K562 (cell line): ENCODE results near the gene INHA. TPM values are rescaled to one million over a fixed set of nuclear protein-coding genes. Genes with fewer than 3 reads are reported as not detected.

ENCODE experiments used
- AFF1 ChIP-seq, 2 experiments: fragments of 450-650 bp; IDR thresholded peaks; 2 replicates each; pipeline ENCODE4 v1.6.1; 2018; ENCODE audit warnings: mild to moderate bottlenecking in 2 of 2, low read depth in 1 of 2; ENCODE audit not compliant: partially characterized antibody in 2 of 2
- ARHGAP35 ChIP-seq: fragments of 450-650 bp; IDR thresholded peaks from 2 replicates; pipeline ENCODE4 v1.6.1; 2018; ENCODE audit not compliant: partially characterized antibody
- BCOR ChIP-seq: fragments of 450-650 bp; IDR thresholded peaks from 2 replicates; pipeline ENCODE4 v1.6.1; 2016
- E2F4 ChIP-seq: sonication (generic); formaldehyde crosslinking; IDR thresholded peaks from 2 replicates; pipeline ENCODE4 v1.8.0; 2022; ENCODE audit warnings: mild to moderate bottlenecking, low read depth, missing genetic modification reagents
- ESRRA ChIP-seq: fragments of 450-650 bp; IDR thresholded peaks from 2 replicates; pipeline ENCODE4 v1.6.1; 2014; ENCODE audit warnings: low read depth, mild to moderate bottlenecking, moderate library complexity, borderline replicate concordance
- ETV5 ChIP-seq: sonication (generic); formaldehyde crosslinking; IDR thresholded peaks from 2 replicates; pipeline ENCODE4 v1.4.0; 2020; ENCODE audit warnings: low read depth, mild to moderate bottlenecking, missing genetic modification reagents
- GTF2F1 ChIP-seq: IDR thresholded peaks from 2 replicates; pipeline ENCODE4 v1.6.1; 2011; ENCODE audit warnings: low read depth, low read length, improper control_type of control experiment
- HDAC1 ChIP-seq, 2 experiments: fragments of 450-650 bp; IDR thresholded peaks; 2 replicates each; pipeline ENCODE4 v1.6.1; 2016 to 2017; ENCODE audit warnings: inconsistent platforms in 1 of 2, mild to moderate bottlenecking in 1 of 2, moderate library complexity in 1 of 2
- HLTF ChIP-seq: fragments of 450-650 bp; IDR thresholded peaks from 2 replicates; pipeline ENCODE4 v1.6.1; 2016
- MAZ ChIP-seq, 2 experiments: fragments of 450-650 bp in 1 of 2; sonication (generic) in 1 of 2; formaldehyde crosslinking; IDR thresholded peaks in 1 of 2; conservative IDR thresholded peaks in 1 of 2; 2 replicates each; pipeline versions ENCODE4 v1.4.0 to v1.5.0; 2020; ENCODE audit warnings: mild to moderate bottlenecking in 1 of 2, missing genetic modification reagents in 1 of 2
- MTA2 ChIP-seq: fragments of 450-650 bp; IDR thresholded peaks from 2 replicates; pipeline ENCODE4 v1.6.1; 2016; ENCODE audit warnings: low read depth
- PKNOX1 ChIP-seq: fragments of 450-650 bp; IDR thresholded peaks from 2 replicates; pipeline ENCODE4 v1.6.1; 2016
- POLR3G ChIP-seq: IDR thresholded peaks from 2 replicates; pipeline ENCODE4 v1.6.1; 2011; ENCODE audit not compliant: insufficient read length, insufficient replicate concordance; ENCODE audit errors: extremely low read depth
- RAD51 ChIP-seq: fragments of 450-650 bp; IDR thresholded peaks from 2 replicates; pipeline ENCODE4 v1.7.1; 2016; ENCODE audit warnings: low read depth, mild to moderate bottlenecking, borderline replicate concordance
- THAP7 ChIP-seq: fragments of 250-450 bp; sonication (Bioruptor Pico); IDR thresholded peaks from 2 replicates; pipeline ENCODE4 v1.5.0; 2021
- ZNF143 ChIP-seq: sonication (generic); formaldehyde crosslinking; IDR thresholded peaks from 2 replicates; pipeline ENCODE4 v1.9.0; 2022; ENCODE audit warnings: mild to moderate bottlenecking, missing genetic modification reagents
- ZNF444 ChIP-seq: fragments of 250-450 bp; sonication (Bioruptor Pico); IDR thresholded peaks from 2 replicates; pipeline ENCODE4 v1.4.0; 2020; ENCODE audit warnings: mild to moderate bottlenecking, moderate library complexity
- ZNF449 ChIP-seq: fragments of 250-450 bp; sonication (Bioruptor Pico); IDR thresholded peaks from 2 replicates; pipeline ENCODE4 v1.8.0; 2022; ENCODE audit warnings: moderate library complexity, mild to moderate bottlenecking, inconsistent platforms
- ZNF551 ChIP-seq: fragments of 250-450 bp; sonication (Bioruptor Pico); IDR thresholded peaks from 2 replicates; pipeline ENCODE4 v1.5.0; 2021; ENCODE audit warnings: mild to moderate bottlenecking, moderate library complexity
- ZNF79 ChIP-seq: fragments of 250-450 bp; sonication (Bioruptor Pico); IDR thresholded peaks from 2 replicates; pipeline ENCODE4 v1.4.0; 2020; ENCODE audit warnings: low read depth, mild to moderate bottlenecking, moderate library complexity
- polyA plus RNA-seq, 8 experiments: library from polyadenylated mRNA; depleted of rRNA in 4 of 8; stranded (reverse) in 5 of 8; unstranded in 3 of 8; fragments of >200 nt; fragmentation: Nextera tagmentation in 2 of 8; fragmentation: Illumina TruSeq in 1 of 8; extraction: Ambion mirVana in 2 of 8; extraction: Trizol in 1 of 8; gene quantifications; 2 replicates each; pipeline versions ENCODE4 v1.2.1 to v1.2.3, GENCODE V29; 2011 to 2014; ENCODE audit warnings: inconsistent platforms in 1 of 8, missing spikeins in 1 of 8
- total RNA-seq, 7 experiments: library from RNA; depleted of rRNA in 6 of 7; stranded (reverse); fragments of >200 nt in 6 of 7; fragmentation: Illumina TruSeq in 2 of 7; extraction: Trizol in 2 of 7; gene quantifications; 2 replicates each; pipeline versions ENCODE4 v1.2.1 to v1.2.3, GENCODE V29; 2011 to 2021; ENCODE audit warnings: low replicate concordance in 1 of 7

The INHA gene
- total and polyA plus RNA-seq, 9 of the 15 experiments (the other 6 are each of a cell fraction or from before 2014, with no cell fraction given), result 0.07 to 1.9 (median 0.40) TPM

GRCh38 chr2:219526320-219527075, 45.6 kb upstream of the INHA start (continued):
- TF ChIP-seq THAP7 (CRISPR knock-in tag), result no peak
- no peak for TF ChIP-seq ESRRA
- TF ChIP-seq ZNF143 (CRISPR knock-in tag), result no peak
- TF ChIP-seq BCOR, result no peak
- TF ChIP-seq MTA2, result no peak
- no peak for TF ChIP-seq ZNF551 (CRISPR knock-in tag)
- no peak for TF ChIP-seq GTF2F1
- TF ChIP-seq AFF1 (IDR thresholded peaks at IDR 0.05; ENCODE audit: low read depth in 1 of 2, partially characterized antibody in 2 of 2), result no peak
- TF ChIP-seq HLTF, result peak; percentile 82; the same call in 1 of the 2 replicates
- no peak for TF ChIP-seq PKNOX1
- TF ChIP-seq POLR3G, result no peak
- peak; percentile 5; the same call in 1 of the 2 replicates for TF ChIP-seq ETV5 (CRISPR knock-in tag)
- TF ChIP-seq ZNF449 (CRISPR knock-in tag), result no peak
- no peak for TF ChIP-seq ZNF79
- no peak for TF ChIP-seq ARHGAP35
- no peak for TF ChIP-seq E2F4 (CRISPR knock-in tag)
- TF ChIP-seq ZNF444 (CRISPR knock-in tag), result no peak
- 0 out of 4 replicates have a peak, but pooled peaks of 1 of the 2 experiments have one; percentile 25 for TF ChIP-seq HDAC1 (IDR thresholded peaks at IDR 0.05)
- no peak for TF ChIP-seq MAZ (CRISPR knock-in tag; conservative IDR thresholded peaks at IDR 0.05 in 1 of 2, IDR thresholded peaks at IDR 0.05 in 1 of 2)
- TF ChIP-seq RAD51, result no peak
